Measurements from ENCODE around the gene GLI3. TPM values are rescaled to one million over a fixed set of nuclear protein-coding genes. Genes with fewer than 3 reads are reported as not detected.

The GLI3 gene
- total RNA-seq, 1 experiment from 2014 or later: 45.0 TPM

GRCh38 chr7:42217053-42217452 is 20.0 kb downstream of the GLI3 start:
- Histone ChIP-seq H3K4me2 (ENCODE audit: insufficient read depth, insufficient read length, low read length) (no peak overlapping the region), H3K27ac (ENCODE audit: insufficient read length, low read depth, low read length) (no peak overlapping the region)
- H3K4me3 Mint-ChIP-seq: no peak overlapping the region

More at GRCh38 chr7:42217053-42217452, 20.0 kb downstream of the GLI3 start:
- no peak overlapping the region for H3K14ac ChIP-seq (ENCODE audit: insufficient read depth, low read length)
- no peak overlapping the region for H2BK120ac ChIP-seq (ENCODE audit: low read depth, low read length, poor library complexity, severe bottlenecking)
- H3K79me1 ChIP-seq (ENCODE audit: insufficient read depth, low read depth, low read length, poor library complexity, severe bottlenecking): no peaks in the 10 kb centered on the region
- no peak overlapping the region for H2BK12ac ChIP-seq (ENCODE audit: insufficient read length, low read depth, low read length)
- H2BK5ac ChIP-seq (ENCODE audit: insufficient read length, low read length): no peak overlapping the region
- no peak overlapping the region for H2BK20ac ChIP-seq (ENCODE audit: low read depth, low read length, poor library complexity, severe bottlenecking)
- H3K27me3 ChIP-seq (ENCODE audit: insufficient read depth, low read length): no peaks in the 10 kb centered on the region
- no peak for TF ChIP-seq CTCF (conservative IDR thresholded peaks at IDR 0.05)
- peaks cover 70 to 71% of the 10 kb centered on the region in 2 experiments for H3K4me1 Mint-ChIP-seq
- H3K79me2 ChIP-seq (ENCODE audit: insufficient read depth, low read length): no peaks in the 10 kb centered on the region
- peak overlapping the region in 2 of 3 experiments; percentile 3 to 6; a peak in 3 of 7 replicates for H3K27ac Mint-ChIP-seq
- H3K36me3 Mint-ChIP-seq (ENCODE audit: insufficient read depth in 1 of 3, low read depth in 3 of 3): peaks cover 0 to 19% (median 8%) of the 10 kb centered on the region in 3 experiments; a peak in 6 of 7 replicates
- no peaks in the 10 kb centered on the region for H3K27me3 Mint-ChIP-seq (ENCODE audit: low read depth)
- H4K91ac ChIP-seq (ENCODE audit: insufficient read length, low read depth, low read length): no peak overlapping the region
- peaks cover 16% of the 10 kb centered on the region; the same call in 1 of the 2 replicates for H3K4me1 ChIP-seq (ENCODE audit: insufficient read depth, low read length)
- no CpG with 5 or more reads among the region's 6 CpGs for WGBS (ENCODE audit: extremely low coverage, insufficient read length, low lambda C conversion rate)
- H2AK5ac ChIP-seq (ENCODE audit: insufficient read length, low read length): no peak overlapping the region
- no peak overlapping the region for H3K9ac ChIP-seq (ENCODE audit: extremely low read depth, insufficient read length, low read length)
- no peaks in the 10 kb centered on the region for H3K9me3 ChIP-seq (ENCODE audit: control insufficient read depth, low read depth, low read length)
- no peak overlapping the region for H4K8ac ChIP-seq (replicated peaks; ENCODE audit: insufficient read length, low read depth, low read length)
- H3K23me2 ChIP-seq (ENCODE audit: insufficient read length, low read depth, low read length, poor library complexity, severe bottlenecking): no peaks in the 10 kb centered on the region
- no peak for DNase-seq
- no peak overlapping the region for H2AFZ ChIP-seq (ENCODE audit: low read length)
- H3T11ph ChIP-seq (ENCODE audit: low read length): no peak overlapping the region
- no peaks in the 10 kb centered on the region for H3K9me3 Mint-ChIP-seq
- H3K23ac ChIP-seq (ENCODE audit: insufficient read length, low read depth, low read length): no peak overlapping the region
- H4K20me1 ChIP-seq (ENCODE audit: control insufficient read depth, insufficient read depth, insufficient read length): no peaks in the 10 kb centered on the region
- H4K5ac ChIP-seq (ENCODE audit: insufficient read length, low read depth, low read length): peak overlapping the region; percentile 48
- H2BK15ac ChIP-seq (ENCODE audit: low read depth, low read length): no peak overlapping the region
- no peak overlapping the region for H3K4ac ChIP-seq (ENCODE audit: low read depth, low read length)
- no peak overlapping the region for H3K18ac ChIP-seq (ENCODE audit: insufficient read length, low read depth, low read length)
- H3K56ac ChIP-seq (ENCODE audit: insufficient read length, low read depth, low read length): no peak overlapping the region
